GM21786 (cell line): ENCODE data around the gene CASP5.
"Not testable (repeated sequence)": the region's sequence is repeated elsewhere in the genome, so short reads cannot be mapped to it uniquely, and the experiment has no call there.

Experiments used
- ATAC-seq: cut with Tn5 transposase; IDR thresholded peaks from one replicate; pipeline ENCODE4 v1.9.1; 2021; ENCODE audit not compliant: unreplicated experiment

The CASP5 gene

DNA sequence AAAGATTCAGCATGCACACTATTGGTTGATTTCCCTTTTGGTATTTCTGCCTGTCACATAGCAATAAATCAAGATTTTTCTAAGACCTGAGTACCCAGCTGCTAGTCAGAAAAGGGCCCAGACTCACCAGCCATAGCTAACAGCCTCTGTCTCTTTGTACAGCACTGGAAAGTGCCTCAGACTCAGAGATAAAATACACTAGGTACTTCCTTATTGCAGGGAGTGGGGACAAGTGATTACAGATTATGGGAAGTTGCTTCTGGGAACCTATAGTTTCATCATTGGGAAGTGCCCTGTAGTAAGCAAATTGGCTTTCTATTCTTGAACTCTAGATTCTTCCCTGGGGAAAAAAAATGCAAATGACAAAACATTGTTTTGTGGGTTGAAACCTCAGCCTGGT lies at the start of gene CASP5:
Gene CASP5, minus strand, starts transcription at position 166 of the 400 bp plus-strand sequence. Its CDS starts 32 bp downstream, at position 134.
- ATAC-seq, result no peak

DNA sequence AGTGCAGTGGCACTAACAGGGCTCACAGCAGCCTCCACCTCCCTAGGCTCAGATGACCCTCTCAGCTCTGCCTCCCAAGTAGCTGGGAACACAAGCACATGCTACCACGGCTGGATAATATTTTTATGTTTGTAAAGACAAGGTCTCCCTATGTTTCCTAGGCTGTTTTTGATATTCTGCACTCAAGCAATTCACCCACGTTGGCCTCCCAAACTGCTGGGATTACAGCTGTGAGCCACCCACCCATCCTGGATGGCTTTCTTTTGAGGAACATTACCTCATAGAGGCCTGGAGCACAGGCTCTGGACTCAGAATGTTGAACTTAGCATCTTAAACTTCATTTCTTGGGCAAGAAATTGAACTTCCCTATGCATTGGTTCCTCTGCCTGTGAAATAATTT lies 49.1 kb upstream of the CASP5 start:
- ATAC-seq, result not testable (repeated sequence)

DNA sequence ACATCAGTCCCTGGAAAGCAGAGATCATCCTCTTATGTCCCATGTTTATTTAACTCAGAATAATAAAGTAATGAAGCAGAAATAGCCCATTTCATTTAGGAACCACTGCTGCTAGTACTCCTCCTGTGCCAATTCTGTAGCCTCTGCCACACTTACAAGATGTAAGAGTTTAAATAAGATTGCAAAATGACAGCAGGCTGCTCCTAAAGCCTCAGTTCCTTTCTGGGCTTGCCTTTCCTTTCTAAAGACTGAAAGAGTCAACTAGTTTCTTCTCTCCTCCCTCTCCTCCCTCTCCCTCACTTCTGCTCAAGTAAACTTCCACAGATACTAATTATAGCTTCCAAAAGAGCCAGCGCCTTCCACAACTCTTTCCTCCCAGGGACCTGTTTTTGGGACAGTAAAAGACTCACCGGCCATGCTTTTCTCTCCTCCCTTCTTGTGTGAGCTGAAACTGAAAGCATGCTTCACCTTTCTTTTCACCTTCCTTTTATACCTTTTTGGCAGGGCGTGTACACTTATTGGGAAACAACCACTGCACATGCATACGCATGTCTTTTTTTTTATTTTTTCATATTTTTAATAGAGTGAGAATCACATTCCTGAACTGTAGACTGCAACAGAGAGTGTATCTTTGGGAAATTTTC lies 48.2 kb upstream of the CASP5 start:
- ATAC-seq, result no peak

DNA sequence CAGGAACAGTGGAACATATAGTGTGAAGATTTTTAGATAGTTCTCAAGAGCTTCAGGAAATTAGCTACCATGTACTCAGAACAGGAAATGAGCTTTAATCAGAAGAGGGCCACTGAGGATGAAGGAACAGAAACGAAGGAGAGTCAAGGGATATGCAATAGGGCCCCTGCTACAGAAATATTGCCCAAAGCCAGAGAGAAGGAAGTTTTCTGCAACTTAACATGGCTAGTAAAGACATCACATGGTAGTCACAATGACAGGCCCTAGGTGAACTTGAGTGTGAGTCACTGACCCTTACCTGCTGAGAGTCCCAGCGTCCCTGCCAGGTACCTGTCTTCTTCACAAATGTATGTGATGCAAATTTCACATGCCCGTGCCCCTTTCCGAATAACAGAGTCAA lies 47.3 kb upstream of the CASP5 start:
- no peak for ATAC-seq

- not testable (repeated sequence) for ATAC-seq
Measured at GRCh38 chr11:105069749-105070148, 46.8 kb upstream of the CASP5 start.

DNA sequence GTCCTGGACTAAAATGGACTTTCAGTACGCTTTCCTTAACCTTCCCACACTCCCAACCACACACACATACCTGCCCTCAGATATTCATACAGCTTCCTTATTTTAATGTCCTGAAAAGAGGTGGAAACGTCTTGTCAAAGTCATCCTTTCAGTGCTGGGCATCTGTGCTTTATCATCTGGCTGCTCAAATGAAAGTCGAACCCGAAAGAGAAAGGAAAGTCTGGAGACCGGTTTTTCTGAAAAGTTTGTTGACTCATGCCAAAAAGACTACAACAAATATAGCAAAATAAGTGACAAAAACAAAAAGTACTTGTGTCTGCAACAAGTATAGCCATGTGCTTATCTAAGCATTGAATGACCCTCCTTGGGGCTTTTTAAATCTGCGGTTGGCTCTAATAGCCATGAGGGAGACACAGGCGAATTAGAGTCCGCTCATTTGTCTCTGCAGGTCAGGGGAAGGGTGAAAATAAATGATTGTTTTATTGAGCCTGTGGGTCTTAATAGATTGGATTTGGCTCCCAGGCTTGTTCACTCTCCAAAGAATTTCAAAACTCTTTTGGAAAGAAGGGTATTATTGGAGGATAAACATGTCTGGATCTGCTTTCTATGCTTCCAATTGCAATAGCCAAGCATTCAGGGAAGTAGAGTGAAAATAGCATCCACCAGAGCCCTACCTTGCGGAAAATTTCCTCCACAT lies 40.4 kb upstream of the CASP5 start:
- ATAC-seq, result not testable (repeated sequence)

DNA sequence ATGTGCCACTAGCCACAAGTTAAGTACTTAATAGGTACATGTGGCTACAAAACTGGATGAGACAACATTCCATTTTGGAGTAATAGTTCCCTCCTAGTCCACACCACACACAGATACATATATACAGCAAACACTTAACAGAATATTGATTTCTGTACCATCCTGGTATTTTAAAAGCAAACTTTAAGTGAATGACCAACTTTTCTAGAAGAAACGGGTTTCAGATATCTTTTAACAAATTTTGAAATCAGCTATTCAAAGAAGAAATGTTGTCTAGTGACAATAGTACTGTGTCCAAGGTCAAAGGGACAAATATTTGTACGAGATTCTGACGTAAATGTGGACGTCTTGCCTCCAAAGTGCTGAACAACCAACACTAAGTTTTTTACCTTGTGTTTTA lies 34.5 kb upstream of the CASP5 start:
- no peak for ATAC-seq

DNA sequence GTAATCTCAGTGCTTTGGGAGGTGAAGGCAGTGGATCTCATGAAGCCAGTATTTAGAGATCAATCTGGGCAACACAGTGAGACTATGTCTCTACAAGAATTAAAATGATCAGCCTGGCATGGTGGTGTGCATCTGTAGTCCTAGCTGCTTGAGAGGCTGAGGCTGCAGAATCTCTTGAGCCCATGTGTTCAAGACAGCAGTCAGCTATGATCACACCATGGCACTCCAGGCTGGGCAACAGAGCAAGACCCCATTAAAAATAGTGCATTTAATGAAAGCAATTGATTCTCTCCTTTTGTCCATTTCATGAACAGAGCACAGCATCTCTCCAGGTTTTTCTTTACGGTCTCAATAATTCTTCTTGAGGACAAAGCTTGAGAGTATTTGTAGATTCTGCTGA lies 33.5 kb upstream of the CASP5 start:
- no peak for ATAC-seq

DNA sequence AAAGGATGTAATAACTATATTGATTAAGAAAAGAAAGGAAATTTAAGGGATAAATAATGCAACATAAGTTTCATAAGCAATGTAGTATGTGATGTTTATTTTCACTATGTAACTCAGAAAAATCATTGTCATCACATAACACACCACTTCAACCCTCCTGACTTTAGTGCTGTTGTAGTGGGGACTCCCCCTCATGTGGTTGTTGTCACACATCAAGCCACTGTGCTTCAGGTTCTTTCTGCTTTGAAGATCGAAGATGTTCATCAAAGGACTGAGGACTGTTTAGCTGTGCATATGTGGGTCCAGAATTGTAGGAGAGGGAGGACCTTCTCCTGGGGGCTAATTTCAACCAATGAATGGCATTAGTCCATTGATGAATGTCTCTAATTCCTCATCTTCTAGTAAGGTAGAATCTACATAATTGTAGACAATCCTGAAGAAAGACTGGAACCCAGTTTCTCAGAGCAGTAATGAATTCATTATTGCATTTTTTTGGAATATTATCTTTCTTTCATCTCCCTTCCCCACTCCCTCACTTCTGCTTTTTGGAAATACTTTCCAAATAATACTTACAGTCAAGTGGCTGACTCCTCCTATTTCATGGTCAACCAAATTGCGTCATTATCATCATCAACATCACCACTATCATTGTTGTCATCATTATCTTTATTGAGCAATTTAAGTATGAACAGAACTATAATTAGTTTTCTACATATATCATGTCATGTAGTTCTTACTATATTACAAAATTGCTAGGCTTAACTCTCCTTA lies 31.9 kb upstream of the CASP5 start:
- no peak for ATAC-seq

- ATAC-seq, result no peak
Measured at GRCh38 chr11:105052487-105052886, 29.5 kb upstream of the CASP5 start.

GRCh38 chr11:105051559-105051958 lies 28.6 kb upstream of the CASP5 start:
- ATAC-seq, result no peak

GRCh38 chr11:105049481-105049880 lies 26.5 kb upstream of the CASP5 start:
- ATAC-seq, result no peak

DNA sequence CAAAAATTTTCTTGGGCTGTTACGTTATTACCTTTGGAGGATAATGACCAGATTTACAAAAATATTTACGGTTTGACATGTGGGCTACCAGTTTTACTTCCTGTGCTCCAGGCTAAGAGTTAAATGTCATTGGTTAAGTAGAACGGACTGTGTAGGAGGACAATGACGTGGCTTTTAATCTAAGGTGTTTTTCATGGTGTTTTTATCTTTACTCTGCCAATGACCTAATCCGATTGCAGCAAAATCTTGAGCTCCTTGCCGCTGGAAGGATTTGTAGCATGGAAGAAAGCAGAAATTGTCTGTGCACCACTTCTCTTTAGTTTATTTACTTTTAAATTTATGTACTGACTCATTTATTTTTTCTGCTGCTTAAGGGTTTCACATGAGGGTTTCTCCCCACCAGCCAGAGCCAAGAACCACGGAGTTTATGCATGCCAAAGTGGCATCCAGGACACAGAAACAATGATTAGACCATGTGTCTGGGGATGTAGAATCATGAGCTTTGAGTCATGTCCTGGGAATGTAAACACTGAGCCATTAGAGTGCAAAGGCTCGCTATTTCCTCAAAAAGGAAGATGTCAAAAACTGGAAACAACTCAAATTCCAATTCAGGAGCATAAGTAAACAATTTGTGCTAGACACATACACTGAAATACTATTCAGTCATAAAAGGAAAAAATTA lies 24.1 kb upstream of the CASP5 start:
- no peak for ATAC-seq

- ATAC-seq, result no peak
Measured at GRCh38 chr11:105045676-105046296, 22.8 kb upstream of the CASP5 start.

DNA sequence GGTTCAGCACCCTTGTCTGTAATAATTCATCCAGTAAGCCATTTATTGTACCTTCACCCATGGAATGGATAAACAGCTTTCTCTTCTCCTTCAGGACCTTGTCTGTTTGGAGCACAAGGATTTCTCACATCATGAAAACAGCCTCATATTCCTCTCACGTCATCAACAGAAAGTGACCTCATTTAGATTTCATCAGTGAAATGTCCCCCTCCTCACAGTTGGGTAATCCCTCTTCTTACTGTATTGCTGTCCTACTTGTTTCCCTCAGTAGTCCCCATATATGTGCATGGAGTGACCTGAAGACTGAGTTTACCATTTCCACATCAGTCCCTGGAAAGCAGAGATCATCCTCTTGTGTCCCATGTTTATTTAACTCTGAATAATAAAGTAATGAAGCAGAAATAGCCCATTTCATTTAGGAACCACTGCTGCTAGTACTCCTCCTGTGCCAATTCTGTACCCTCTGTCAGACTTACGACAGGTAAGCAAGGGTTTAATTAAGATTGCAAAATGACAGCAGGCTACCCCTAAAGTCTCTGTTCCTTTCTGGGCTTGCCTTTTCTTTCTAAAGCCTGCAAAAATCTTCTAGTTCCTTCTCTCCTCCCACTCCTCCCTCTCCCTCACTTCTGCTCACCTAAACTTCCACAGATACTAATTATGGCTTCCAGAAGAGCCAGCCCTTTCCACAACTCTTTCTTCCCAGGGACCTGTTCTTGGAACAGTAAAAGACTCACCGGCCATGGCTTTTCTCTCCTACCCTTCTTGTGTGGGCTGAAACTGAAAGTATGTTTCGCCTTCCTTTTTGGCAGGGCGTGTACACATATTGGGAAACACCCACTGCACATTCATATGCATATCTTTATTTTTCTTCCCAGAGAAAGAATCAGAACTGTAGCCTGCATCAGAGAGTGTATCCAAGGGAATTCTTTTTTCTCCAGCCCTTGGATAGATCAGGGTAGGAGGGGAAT lies 21.9 kb upstream of the CASP5 start, which contains the start of gene CARD16:
Gene CARD16, minus strand, starts transcription at position 779 of the 968 bp plus-strand sequence. Its CDS starts 38 bp downstream, at position 741.
- ATAC-seq, result peak; percentile 99

GRCh38 chr11:105042178-105042577 lies 19.2 kb upstream of the CASP5 start:
- ATAC-seq, result no peak

- ATAC-seq, result no peak
Measured at GRCh38 chr11:105040703-105041102, 17.7 kb upstream of the CASP5 start.

DNA sequence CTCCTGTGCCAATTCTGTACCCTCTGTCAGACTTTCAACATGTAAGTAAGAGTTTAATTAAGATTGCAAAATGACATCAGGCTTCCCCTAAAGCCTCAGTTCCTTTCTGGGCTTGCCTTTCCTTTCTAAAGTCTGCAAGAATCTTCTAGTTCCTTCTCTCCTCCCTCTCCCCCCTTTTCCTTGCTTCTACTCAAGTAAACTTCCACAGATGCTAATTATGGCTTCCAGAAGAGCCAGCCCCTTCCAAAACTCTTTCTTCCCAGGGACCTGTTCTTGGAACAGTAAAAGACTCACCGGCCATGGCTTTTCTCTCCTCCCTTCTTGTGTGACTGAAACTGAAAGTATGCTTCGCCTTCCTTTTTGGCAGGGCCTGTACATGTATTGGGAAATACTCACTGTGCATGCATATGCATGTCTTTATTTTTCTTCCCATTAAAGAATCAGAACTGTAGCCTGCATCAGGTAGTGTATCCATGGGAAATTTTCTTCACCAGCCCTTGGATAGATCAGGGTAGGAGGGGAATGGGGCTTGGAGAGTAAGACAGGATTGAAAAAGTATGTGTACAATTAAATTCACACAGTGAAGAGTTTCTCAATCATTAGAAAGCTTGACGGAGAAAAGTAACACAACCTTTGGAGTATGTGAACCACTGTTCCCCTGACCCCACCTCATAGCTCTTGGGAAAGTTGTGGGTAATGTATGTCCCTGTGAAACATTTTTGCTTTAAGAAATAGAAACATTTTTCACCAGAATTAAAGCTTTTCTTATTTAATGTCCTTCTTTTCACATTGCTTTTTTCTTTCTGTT lies 12.0 kb upstream of the CASP5 start, which contains the start of gene CASP1:
Gene CASP1, minus strand, starts transcription at position 332 of the 808 bp plus-strand sequence. Its CDS starts 31 bp downstream, at position 301.
- peak; percentile 93 for ATAC-seq

DNA sequence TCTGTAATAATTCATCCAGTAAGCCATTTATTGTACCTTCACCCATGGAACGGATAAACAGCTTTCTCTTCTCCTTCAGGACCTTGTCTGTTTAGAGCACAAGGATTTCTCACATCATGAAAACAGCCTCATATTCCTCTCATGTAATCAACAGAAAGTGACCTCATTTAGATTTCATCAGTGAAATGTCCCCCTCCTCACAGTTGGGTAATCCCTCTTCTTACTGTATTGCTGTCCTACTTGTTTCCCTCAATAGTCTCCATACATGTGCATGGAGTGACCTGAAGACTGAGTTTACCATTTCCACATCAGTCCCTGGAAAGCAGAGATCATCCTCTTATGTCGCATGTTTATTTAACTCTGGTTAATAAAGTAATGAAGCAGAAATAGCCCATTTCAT lies 11.4 kb upstream of the CASP5 start:
- ATAC-seq, result peak; percentile 8
